ENCODE results near the gene ARHGEF28. TPM values are rescaled to one million over a fixed set of nuclear protein-coding genes. Genes with fewer than 3 reads are reported as not detected.
A peak's percentile ranks its signal among the peaks of the same experiment; 100 is the strongest.

Gene ARHGEF28
- total RNA-seq, 2 donors from 2014 or later, result 0.16 to 0.17 TPM

GRCh38 chr5:73684691-73685090 lies 58.7 kb downstream of the ARHGEF28 start:
- Mint-ChIP-seq H3K4me1 (no peaks in the 10 kb centered on the region), H3K36me3 (ENCODE audit: low read depth) (no peaks in the 10 kb centered on the region), H3K4me3 (no peak overlapping the region), H3K27ac (no peak overlapping the region), H3K9me3 (no peaks in the 10 kb centered on the region), H3K27me3 (peaks cover 2% of the 10 kb centered on the region)
- ATAC-seq (replicated peaks), result no peak

- no peak overlapping the region for H3K4me3 Mint-ChIP-seq
- no peaks in the 10 kb centered on the region for H3K9me3 Mint-ChIP-seq
- no peaks in the 10 kb centered on the region for H3K36me3 Mint-ChIP-seq (ENCODE audit: low read depth)
- peaks cover 5% of the 10 kb centered on the region for H3K27me3 Mint-ChIP-seq
- no peaks in the 10 kb centered on the region for H3K4me1 Mint-ChIP-seq
- no peak for ATAC-seq (replicated peaks)
- no peak overlapping the region for H3K27ac Mint-ChIP-seq
Observed at GRCh38 chr5:73686912-73687311, 60.9 kb downstream of the ARHGEF28 start.

- no peaks in the 10 kb centered on the region for H3K4me1 Mint-ChIP-seq
- ATAC-seq (replicated peaks), result no peak
- H3K27ac Mint-ChIP-seq, result no peak overlapping the region
- no peak overlapping the region for H3K4me3 Mint-ChIP-seq
- no peaks in the 10 kb centered on the region for H3K36me3 Mint-ChIP-seq (ENCODE audit: low read depth)
- H3K9me3 Mint-ChIP-seq, result no peaks in the 10 kb centered on the region
- H3K27me3 Mint-ChIP-seq, result peaks cover 9% of the 10 kb centered on the region
Observed at GRCh38 chr5:73687357-73687756, 61.4 kb downstream of the ARHGEF28 start.

GRCh38 chr5:73690015-73690414 lies 64.0 kb downstream of the ARHGEF28 start:
- H3K9me3 Mint-ChIP-seq, result no peaks in the 10 kb centered on the region
- no peak overlapping the region for H3K27ac Mint-ChIP-seq
- no peaks in the 10 kb centered on the region for H3K36me3 Mint-ChIP-seq (ENCODE audit: low read depth)
- peaks cover 6% of the 10 kb centered on the region for H3K4me1 Mint-ChIP-seq
- H3K4me3 Mint-ChIP-seq, result no peak overlapping the region
- peaks cover 21% of the 10 kb centered on the region for H3K27me3 Mint-ChIP-seq
- ATAC-seq (replicated peaks), result no peak

- H3K4me3 Mint-ChIP-seq, result no peak overlapping the region
Observed at GRCh38 chr5:73691302-73692080, 65.5 kb downstream of the ARHGEF28 start.

GRCh38 chr5:73692166-73692640 lies 66.2 kb downstream of the ARHGEF28 start:
- Mint-ChIP-seq H3K4me3 (no peak overlapping the region), H3K27me3 (peaks cover 26% of the 10 kb centered on the region), H3K9me3 (no peaks in the 10 kb centered on the region), H3K27ac (no peak overlapping the region), H3K4me1 (peaks cover 6% of the 10 kb centered on the region), H3K36me3 (ENCODE audit: low read depth) (no peaks in the 10 kb centered on the region)
- no peak for ATAC-seq (replicated peaks)

More at GRCh38 chr5:73691302-73692080, 65.5 kb downstream of the ARHGEF28 start:
- ATAC-seq (replicated peaks), result no peak
- peaks cover 6% of the 10 kb centered on the region for H3K4me1 Mint-ChIP-seq
- no peak overlapping the region for H3K27ac Mint-ChIP-seq
- no peaks in the 10 kb centered on the region for H3K36me3 Mint-ChIP-seq (ENCODE audit: low read depth)
- H3K9me3 Mint-ChIP-seq, result no peaks in the 10 kb centered on the region
- H3K27me3 Mint-ChIP-seq, result peaks cover 26% of the 10 kb centered on the region

- no peak overlapping the region for H3K27ac Mint-ChIP-seq
- peaks cover 29% of the 10 kb centered on the region for H3K27me3 Mint-ChIP-seq
- no peaks in the 10 kb centered on the region for H3K9me3 Mint-ChIP-seq
- no peak overlapping the region for H3K4me3 Mint-ChIP-seq
- ATAC-seq (replicated peaks), result no peak
- H3K4me1 Mint-ChIP-seq, result peaks cover 6% of the 10 kb centered on the region
- no peaks in the 10 kb centered on the region for H3K36me3 Mint-ChIP-seq (ENCODE audit: low read depth)
Observed at GRCh38 chr5:73692981-73693380, 67.0 kb downstream of the ARHGEF28 start.

- Mint-ChIP-seq H3K9me3 (no peaks in the 10 kb centered on the region), H3K4me3 (no peak overlapping the region), H3K36me3 (ENCODE audit: low read depth) (no peaks in the 10 kb centered on the region), H3K27me3 (peaks cover 32% of the 10 kb centered on the region), H3K27ac (no peak overlapping the region), H3K4me1 (peaks cover 6% of the 10 kb centered on the region)
- ATAC-seq (replicated peaks), result no peak
Observed at GRCh38 chr5:73693573-73694061, 67.6 kb downstream of the ARHGEF28 start.

- Mint-ChIP-seq H3K4me1 (peaks cover 6% of the 10 kb centered on the region), H3K4me3 (no peak overlapping the region), H3K27ac (no peak overlapping the region), H3K36me3 (ENCODE audit: low read depth) (no peaks in the 10 kb centered on the region), H3K27me3 (peaks cover 36% of the 10 kb centered on the region), H3K9me3 (no peaks in the 10 kb centered on the region)
- peak; percentile 83 for ATAC-seq (replicated peaks)
Observed at GRCh38 chr5:73694089-73694488, 68.1 kb downstream of the ARHGEF28 start.

- peaks cover 6% of the 10 kb centered on the region for H3K4me1 Mint-ChIP-seq
- ATAC-seq (replicated peaks), result no peak
- no peak overlapping the region for H3K27ac Mint-ChIP-seq
- H3K4me3 Mint-ChIP-seq, result no peak overlapping the region
- no peaks in the 10 kb centered on the region for H3K36me3 Mint-ChIP-seq (ENCODE audit: low read depth)
- no peaks in the 10 kb centered on the region for H3K9me3 Mint-ChIP-seq
- peaks cover 30% of the 10 kb centered on the region for H3K27me3 Mint-ChIP-seq
Observed at GRCh38 chr5:73698011-73698410, 72.0 kb downstream of the ARHGEF28 start.

GRCh38 chr5:73701566-73701965 lies 75.6 kb downstream of the ARHGEF28 start:
- Mint-ChIP-seq H3K27me3 (peaks cover 18% of the 10 kb centered on the region), H3K4me1 (no peaks in the 10 kb centered on the region), H3K4me3 (no peak overlapping the region), H3K9me3 (no peaks in the 10 kb centered on the region), H3K27ac (no peak overlapping the region), H3K36me3 (ENCODE audit: low read depth) (no peaks in the 10 kb centered on the region)
- ATAC-seq (replicated peaks), result no peak

GRCh38 chr5:73702534-73702933 lies 76.5 kb downstream of the ARHGEF28 start:
- Mint-ChIP-seq H3K27me3 (peaks cover 16% of the 10 kb centered on the region), H3K27ac (no peak overlapping the region), H3K36me3 (ENCODE audit: low read depth) (no peaks in the 10 kb centered on the region), H3K4me1 (no peaks in the 10 kb centered on the region), H3K4me3 (no peak overlapping the region), H3K9me3 (no peaks in the 10 kb centered on the region)
- no peak for ATAC-seq (replicated peaks)

GRCh38 chr5:73702951-73703350 lies 77.0 kb downstream of the ARHGEF28 start:
- no peaks in the 10 kb centered on the region for H3K9me3 Mint-ChIP-seq
- peaks cover 15% of the 10 kb centered on the region for H3K27me3 Mint-ChIP-seq
- no peaks in the 10 kb centered on the region for H3K4me1 Mint-ChIP-seq
- no peaks in the 10 kb centered on the region for H3K36me3 Mint-ChIP-seq (ENCODE audit: low read depth)
- ATAC-seq (replicated peaks), result no peak
- no peak overlapping the region for H3K27ac Mint-ChIP-seq
- H3K4me3 Mint-ChIP-seq, result no peak overlapping the region

GRCh38 chr5:73705364-73705763 lies 79.4 kb downstream of the ARHGEF28 start:
- no peaks in the 10 kb centered on the region for H3K36me3 Mint-ChIP-seq (ENCODE audit: low read depth)
- no peak for ATAC-seq (replicated peaks)
- no peak overlapping the region for H3K27ac Mint-ChIP-seq
- H3K4me1 Mint-ChIP-seq, result no peaks in the 10 kb centered on the region
- H3K4me3 Mint-ChIP-seq, result no peak overlapping the region
- H3K27me3 Mint-ChIP-seq, result peaks cover 7% of the 10 kb centered on the region
- peaks cover 4% of the 10 kb centered on the region for H3K9me3 Mint-ChIP-seq

- H3K4me1 Mint-ChIP-seq, result no peaks in the 10 kb centered on the region
- no peak overlapping the region for H3K27ac Mint-ChIP-seq
- ATAC-seq (replicated peaks), result no peak
- H3K27me3 Mint-ChIP-seq, result peaks cover 9% of the 10 kb centered on the region
- no peaks in the 10 kb centered on the region for H3K36me3 Mint-ChIP-seq (ENCODE audit: low read depth)
- H3K9me3 Mint-ChIP-seq, result peaks cover 4% of the 10 kb centered on the region
- H3K4me3 Mint-ChIP-seq, result no peak overlapping the region
Observed at GRCh38 chr5:73706963-73707362, 81.0 kb downstream of the ARHGEF28 start.

Measured in activated T-helper 17 cell treated with anti-CD3 and anti-CD28 coated beads, Interleukin-2, amount 50 U/mL, for 72 hours (primary cell).